ENCODE data around the gene ST8SIA6. TPM values are rescaled to one million over a fixed set of nuclear protein-coding genes. Genes with fewer than 3 reads are reported as not detected.

The ST8SIA6 gene
- total and polyA plus RNA-seq, 9 of the 15 experiments (the other 6 are each of a cell fraction or from before 2014, with no cell fraction given), result 0.69 to 6.7 (median 5.0) TPM

- peak; percentile 74 to 96 (median 84) for DNase-seq (ENCODE audit: extremely low read depth in 1 of 4, low spot score in 3 of 4)
- CTCF ChIA-PET (ENCODE audit: low intra/inter-chr PET ratio), result no interaction called here
- in situ Hi-C loops (cut with MboI) (no loop called here), intact Hi-C loops (cut with micrococcal nuclease) (no loop called here)
- peak; percentile 94 for FAIRE-seq
- H2AFZ ChIP-seq (ENCODE audit: low read depth, low read length), result peak overlapping the region; percentile 86
- H3K27me3 ChIP-seq (ENCODE audit: control insufficient read depth in 2 of 2, insufficient read depth in 2 of 2, low read length in 2 of 2), result no peaks in the 10 kb centered on the region
- H3K4me3 ChIP-seq, result no peak overlapping the region; the same call in 1 of the 2 replicates
- POLR2A ChIA-PET, result interaction anchor here (0.8 to 2.8 kb wide), 8 partner anchors 10 to 139 kb away, joined by 3 to 19 read pairs (median 3); no protein-coding TSS in a partner anchor
- no peaks in the 10 kb centered on the region for H4K20me1 ChIP-seq (replicated peaks; ENCODE audit: control insufficient read depth, insufficient read depth, low read length)
- peak; percentile 77 for ATAC-seq
- H3K9ac ChIP-seq (ENCODE audit: insufficient read depth in 1 of 2, low read depth in 2 of 2, low read length in 2 of 2), result peak overlapping the region; percentile 8 to 62; a peak in 3 of 4 replicates
- no peaks in the 10 kb centered on the region for H3K9me3 ChIP-seq (replicated peaks; ENCODE audit: control insufficient read depth, insufficient read depth, low read depth, low read length)
- BruUV-seq (replicated peaks), result no TSS peak
- H3K27ac ChIP-seq (ENCODE audit: extremely low read depth, low read depth, low read length), result peak overlapping the region; percentile 90
- H3K4me1 ChIP-seq (replicated peaks in 1 of 2; ENCODE audit: control insufficient read depth in 2 of 2, insufficient read depth in 2 of 2, low read length in 2 of 2), result peaks cover 52 to 83% of the 10 kb centered on the region in 2 experiments
- peaks cover 3% of the 10 kb centered on the region; the same call in 2 of the 3 replicates for H3K36me3 ChIP-seq (ENCODE audit: control insufficient read depth, insufficient read depth, low read length)
- peaks cover 13% of the 10 kb centered on the region; the same call in 1 of the 3 replicates for H3K79me2 ChIP-seq (ENCODE audit: control insufficient read depth, insufficient read depth, low read length)
- H3K4me2 ChIP-seq (ENCODE audit: insufficient read depth, low read length), result peak overlapping the region; percentile 89
- no peaks in the 10 kb centered on the region for H3K9me1 ChIP-seq (ENCODE audit: control insufficient read depth, insufficient read depth, low read length)
- WGBS (ENCODE audit: insufficient coverage, low coverage, missing lambda C conversion rate), result 3% methylated on average over 17 of the region's 17 CpGs
- TF ChIP-seq CCAR2 (IDR thresholded peaks at IDR 0.05; ENCODE audit: low read depth, low read length), result no peak
- 0 out of 4 replicates have a peak, but pooled peaks have one; percentile 23 to 29 for TF ChIP-seq NRF1 (conservative IDR thresholded peaks at IDR 0.05 in 1 of 2, IDR thresholded peaks at IDR 0.05 in 1 of 2)
- TF ChIP-seq ETS2 (tag; IDR thresholded peaks at IDR 0.05; ENCODE audit: borderline replicate concordance, poor library complexity, severe bottlenecking), result no peak
- no peak for TF ChIP-seq TAF15 (IDR thresholded peaks at IDR 0.05; ENCODE audit: low read depth, low read length)
- no peak for TF ChIP-seq RBM39 (optimal IDR thresholded peaks at IDR 0.05; ENCODE audit: low read depth, low read length)
- peak; percentile 89 for TF ChIP-seq NFRKB (IDR thresholded peaks at IDR 0.05; ENCODE audit: low read depth)
- TF ChIP-seq C11orf30 (IDR thresholded peaks at IDR 0.05; ENCODE audit: low read depth), result no peak
- peak; percentile 87; the same call in 1 of the 2 replicates for TF ChIP-seq ESRRA (IDR thresholded peaks at IDR 0.05; ENCODE audit: borderline replicate concordance, low read depth)
- no peak for TF ChIP-seq FUS (optimal IDR thresholded peaks at IDR 0.05; ENCODE audit: low read depth, low read length)
- TF ChIP-seq ZNF175 (CRISPR knock-in tag; IDR thresholded peaks at IDR 0.05; ENCODE audit: low read depth), result 0 out of 2 replicates have a peak, but pooled peaks have one; percentile 75
- no peak for TF ChIP-seq MIER1 (IDR thresholded peaks at IDR 0.05; ENCODE audit: low read depth)
- peak; percentile 80 for TF ChIP-seq PYGO2 (tag; IDR thresholded peaks at IDR 0.05)
- peak; percentile 90 for TF ChIP-seq IFI16 (CRISPR knock-in tag; IDR thresholded peaks at IDR 0.05)
- no peak for TF ChIP-seq ZNF512 (tag; IDR thresholded peaks at IDR 0.05)
- peak; percentile 89 for TF ChIP-seq CXXC5 (CRISPR knock-in tag; IDR thresholded peaks at IDR 0.05)
- peak; percentile 49 to 75 for TF ChIP-seq E2F6 (IDR thresholded peaks at IDR 0.05; ENCODE audit: borderline replicate concordance in 1 of 2, extremely low read depth in 1 of 2, insufficient read depth in 1 of 2, insufficient read length in 1 of 2, low read depth in 1 of 2, low read length in 1 of 2, poor library complexity in 1 of 2, severe bottlenecking in 1 of 2)
Observed at GRCh38 chr10:17428351-17429097, 25.9 kb downstream of the ST8SIA6 start.

Measured in K562 (cell line).